RWPE2 (cell line): ENCODE results near the gene KDM6A.
"Not testable (repeated sequence)": the region's sequence is repeated elsewhere in the genome, so short reads cannot be mapped to it uniquely, and the experiment has no call there.

ENCODE experiments used
- ATAC-seq: fragments of 200-7000 bp; cut with Tn5 transposase; 3 replicates; pipeline ENCODE4 v1.9.1; 2021; ENCODE audit warnings: low read depth
- DNase-seq: peaks from one replicate; pipeline ENCODE4 v3.0.0-alpha.2; 2020; ENCODE audit warnings: low spot score
- H3K27ac ChIP-seq: fragments of 450-650 bp; 2 replicates; pipeline ENCODE4 v1.5.1; 2017; ENCODE audit warnings: mild to moderate bottlenecking; ENCODE audit not compliant: poor library complexity, severe bottlenecking
- H3K27me3 ChIP-seq: fragments of 250-450 bp; sonication (Bioruptor Pico); 2 replicates; pipeline ENCODE4 v1.5.1; 2021; ENCODE audit warnings: mild to moderate bottlenecking, moderate library complexity; ENCODE audit not compliant: insufficient read depth, poor library complexity, severe bottlenecking
- H3K36me3 ChIP-seq: fragments of 250-450 bp; sonication (Bioruptor Pico); 2 replicates; pipeline ENCODE4 v1.5.1; 2020; ENCODE audit warnings: low read depth, mild to moderate bottlenecking, moderate library complexity
- H3K4me1 ChIP-seq: fragments of 250-450 bp; sonication (Bioruptor Pico); 2 replicates; pipeline ENCODE4 v1.5.1; 2021; ENCODE audit warnings: mild to moderate bottlenecking, moderate library complexity; ENCODE audit not compliant: insufficient read depth, poor library complexity, severe bottlenecking
- H3K4me3 ChIP-seq: fragments of 250-450 bp; sonication (Bioruptor Pico); 2 replicates; pipeline ENCODE4 v1.5.1; 2021; ENCODE audit warnings: mild to moderate bottlenecking, moderate library complexity; ENCODE audit not compliant: severe bottlenecking
- H3K9me3 ChIP-seq: fragments of 250-450 bp; sonication (Bioruptor Pico); 2 replicates; pipeline ENCODE4 v1.5.1; 2021; ENCODE audit warnings: mild to moderate bottlenecking, moderate library complexity; ENCODE audit not compliant: severe bottlenecking
- CTCF ChIP-seq: fragments of 450-650 bp; IDR thresholded peaks from one replicate; pipeline ENCODE4 v1.5.1; 2017; ENCODE audit warnings: mild to moderate bottlenecking, moderate library complexity; ENCODE audit not compliant: poor library complexity, severe bottlenecking

Gene KDM6A

DNA sequence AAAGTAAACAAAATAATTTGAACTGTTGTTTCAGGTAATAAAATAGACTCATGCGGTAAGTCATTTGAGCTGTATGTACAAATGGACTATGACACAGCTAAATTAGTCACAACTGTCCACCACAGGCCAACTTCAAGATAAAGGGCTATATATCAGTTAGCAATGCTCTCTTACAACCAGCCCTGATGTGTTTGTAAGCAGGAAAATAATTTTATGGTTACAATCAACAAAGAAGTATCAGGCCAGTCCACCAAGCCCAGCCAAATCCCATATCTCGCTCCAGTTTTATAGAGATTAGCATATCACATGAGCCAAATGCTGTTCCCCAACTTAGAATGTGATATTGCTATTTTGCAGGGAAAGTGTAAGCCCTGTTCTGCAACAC lies 29.7 kb upstream of the KDM6A start:
- DNase-seq, result no peak
- peak overlapping the region; percentile 44 for H3K27ac ChIP-seq
- H3K9me3 ChIP-seq, result no peaks in the 10 kb centered on the region
- TF ChIP-seq CTCF, result no peak
- H3K36me3 ChIP-seq, result no peaks in the 10 kb centered on the region
- H3K4me1 ChIP-seq, result peaks cover 9% of the 10 kb centered on the region
- no peak overlapping the region for H3K4me3 ChIP-seq
- peak; percentile 81 for ATAC-seq
- H3K27me3 ChIP-seq, result no peaks in the 10 kb centered on the region

- TF ChIP-seq CTCF, result no peak
- Histone ChIP-seq H3K9me3 (no peaks in the 10 kb centered on the region), H3K4me3 (no peak within 1 kb of the TSS), H3K4me1 (peaks cover 9% of the 10 kb centered on the region), H3K27me3 (no peaks in the 10 kb centered on the region), H3K36me3 (no peaks in the 10 kb centered on the region), H3K27ac (peak within 1 kb of the TSS; percentile 44)
- DNase-seq, result no peak
- no peak for ATAC-seq
Measured at GRCh38 chrX:44843753-44844152, 29.2 kb upstream of the KDM6A start, which contains the start of gene DUSP21. Gene DUSP21 (plus strand): TSS chrX:44844021. CDS start chrX:44844133, 112 bp downstream.

GRCh38 chrX:44844204-44844603 lies 28.8 kb upstream of the KDM6A start:
- no peak overlapping the region for H3K4me3 ChIP-seq
- H3K4me1 ChIP-seq, result peaks cover 9% of the 10 kb centered on the region
- H3K36me3 ChIP-seq, result no peaks in the 10 kb centered on the region
- DNase-seq (no peak), ATAC-seq (no peak)
- no peak for TF ChIP-seq CTCF
- H3K27ac ChIP-seq, result no peak overlapping the region
- no peaks in the 10 kb centered on the region for H3K27me3 ChIP-seq
- H3K9me3 ChIP-seq, result no peaks in the 10 kb centered on the region

- H3K36me3 ChIP-seq, DNase-seq, H3K4me1 ChIP-seq, H3K4me3 ChIP-seq, H3K27me3 ChIP-seq, H3K9me3 ChIP-seq, ATAC-seq, H3K27ac ChIP-seq: not testable (repeated sequence)
Measured at GRCh38 chrX:44850891-44851290, 22.1 kb upstream of the KDM6A start.

- H3K27ac ChIP-seq, result peak overlapping the region; percentile 77
- no peaks in the 10 kb centered on the region for H3K36me3 ChIP-seq
- H3K4me3 ChIP-seq, result peak overlapping the region; percentile 93
- no peak for DNase-seq
- TF ChIP-seq CTCF, result no peak
- H3K9me3 ChIP-seq, result no peaks in the 10 kb centered on the region
- H3K27me3 ChIP-seq, result no peaks in the 10 kb centered on the region
- H3K4me1 ChIP-seq, result no peaks in the 10 kb centered on the region
- ATAC-seq, result no peak
Measured at GRCh38 chrX:44871114-44871645, 1.8 kb upstream of the KDM6A start.
